Common myeloid progenitor, CD34-positive (primary cell): ENCODE measurements around the gene CYP27A1.
"Not testable (repeated sequence)": the region's sequence is repeated elsewhere in the genome, so short reads cannot be mapped to it uniquely, and the experiment has no call there.

Source experiments
- CTCF ChIA-PET: fragments of 350-600 bp; sonication (Branson Sonifier 250); formaldehyde crosslinking; loops from one replicate; lab custom pipeline; 2021; ENCODE audit warnings: antibody characterized with exemption; lab: Charles Lee
- POLR2A ChIA-PET: fragments of 350-600 bp; sonication (Branson Sonifier 250); formaldehyde crosslinking; loops from one replicate; lab custom pipeline; 2021; ENCODE audit warnings: antibody characterized with exemption; lab: Charles Lee
- DNase-seq, 3 donors: peaks; one replicate each; pipeline versions ENCODE4 v3.0.0 to v3.0.0-alpha.2; 2013
- H3K27ac ChIP-seq, 2 experiments: 1 replicate in 1 of 2; 2 replicates in 1 of 2; pipeline ENCODE4 v1.7.0; 2013; ENCODE audit warnings: inconsistent platforms in 2 of 2, low read length in 2 of 2, mild to moderate bottlenecking in 2 of 2, low read depth in 1 of 2, moderate library complexity in 1 of 2; ENCODE audit not compliant: severe bottlenecking in 2 of 2, insufficient read depth in 1 of 2, poor library complexity in 1 of 2
- H3K27me3 ChIP-seq, 5 experiments: replicated peaks in 2 of 5; 1 replicate in 3 of 5; 2 replicates in 2 of 5; pipeline versions ENCODE4 v1.6.1 to v1.7.0; 2013; ENCODE audit warnings: low read length in 4 of 5, mild to moderate bottlenecking in 2 of 5, moderate library complexity in 2 of 5, inconsistent platforms in 1 of 5; ENCODE audit not compliant: insufficient read depth in 5 of 5, control insufficient read depth in 4 of 5
- H3K36me3 ChIP-seq, 4 experiments: 1 replicate in 2 of 4; 2 replicates in 2 of 4; pipeline versions ENCODE4 v1.6.1 to v1.7.0; 2013; ENCODE audit warnings: low read length in 3 of 4, control low read depth in 1 of 4, mild to moderate bottlenecking in 1 of 4; ENCODE audit not compliant: control insufficient read depth in 4 of 4, insufficient read depth in 4 of 4
- H3K4me1 ChIP-seq, 4 experiments: 1 replicate in 3 of 4; 2 replicates in 1 of 4; pipeline versions ENCODE4 v1.6.1 to v1.7.1; 2013; ENCODE audit warnings: low read length in 3 of 4, mild to moderate bottlenecking in 3 of 4, control low read depth in 1 of 4, inconsistent platforms in 1 of 4, moderate library complexity in 1 of 4; ENCODE audit not compliant: control insufficient read depth in 4 of 4, insufficient read depth in 4 of 4; ENCODE audit errors: control extremely low read depth in 1 of 4
- H3K4me3 ChIP-seq, 7 experiments: 1 replicate in 4 of 7; 2 replicates in 3 of 7; pipeline versions ENCODE4 v1.5.1 to v1.7.0; 2013; ENCODE audit warnings: mild to moderate bottlenecking in 7 of 7, low read length in 6 of 7, moderate library complexity in 6 of 7, inconsistent platforms in 2 of 7, low read depth in 2 of 7, control low read depth in 1 of 7; ENCODE audit not compliant: insufficient read depth in 4 of 7, control insufficient read depth in 1 of 7; ENCODE audit errors: extremely low read depth in 1 of 7
- H3K9me3 ChIP-seq, 5 experiments: 1 replicate in 4 of 5; 2 replicates in 1 of 5; pipeline versions ENCODE4 v1.6.1 to v1.7.1; 2013; ENCODE audit warnings: low read length in 4 of 5, mild to moderate bottlenecking in 2 of 5, inconsistent platforms in 1 of 5, low read depth in 1 of 5, moderate library complexity in 1 of 5; ENCODE audit not compliant: control insufficient read depth in 4 of 5, insufficient read depth in 2 of 5; ENCODE audit errors: control extremely low read depth in 1 of 5
- WGBS: methylation state at CpG from one replicate; pipeline ENCODE4 v1.1.5; 2013; ENCODE audit not compliant: insufficient coverage; 5-methylcytosine and 5-hydroxymethylcytosine counted together

The CYP27A1 gene

GRCh38 chr2:218834685-218835084, 52.7 kb downstream of the CYP27A1 start:
- CTCF ChIA-PET, result no interaction called here
- no peak overlapping the region for H3K27ac ChIP-seq
- no peak overlapping the region for H3K4me3 ChIP-seq
- peaks cover 0 to 3% (median 0%) of the 10 kb centered on the region in 4 experiments for H3K4me1 ChIP-seq
- no peaks in the 10 kb centered on the region for H3K36me3 ChIP-seq
- WGBS, result 71% methylated on average over 2 of the region's 4 CpGs
- H3K9me3 ChIP-seq, result peaks cover 0 to 10% (median 2%) of the 10 kb centered on the region in 5 experiments
- peaks cover 3 to 49% (median 25%) of the 10 kb centered on the region in 5 experiments for H3K27me3 ChIP-seq
- DNase-seq, result no peak
- POLR2A ChIA-PET, result no interaction called here

GRCh38 chr2:218837495-218837894, 55.5 kb downstream of the CYP27A1 start:
- no peak for DNase-seq
- POLR2A ChIA-PET, result no interaction called here
- H3K36me3 ChIP-seq, result no peaks in the 10 kb centered on the region
- peaks cover 0 to 3% (median 0%) of the 10 kb centered on the region in 4 experiments for H3K4me1 ChIP-seq
- no CpG with 5 or more reads among the region's 2 CpGs for WGBS
- CTCF ChIA-PET, result no interaction called here
- peaks cover 3 to 33% (median 24%) of the 10 kb centered on the region in 5 experiments for H3K27me3 ChIP-seq
- peaks cover 0 to 12% (median 2%) of the 10 kb centered on the region in 5 experiments for H3K9me3 ChIP-seq
- no peak overlapping the region for H3K4me3 ChIP-seq
- H3K27ac ChIP-seq, result no peak overlapping the region

- peaks cover 3 to 17% (median 13%) of the 10 kb centered on the region in 5 experiments for H3K27me3 ChIP-seq
- peaks cover 0 to 3% (median 0%) of the 10 kb centered on the region in 4 experiments for H3K4me1 ChIP-seq
- POLR2A ChIA-PET, result no interaction called here
- no peak overlapping the region for H3K4me3 ChIP-seq
- H3K36me3 ChIP-seq, result no peaks in the 10 kb centered on the region
- CTCF ChIA-PET, result no interaction called here
- WGBS, result 90% methylated on average over 3 of the region's 4 CpGs
- DNase-seq, result no peak
- H3K27ac ChIP-seq, result no peak overlapping the region
- peaks cover 0 to 12% (median 2%) of the 10 kb centered on the region in 5 experiments for H3K9me3 ChIP-seq
Observed at GRCh38 chr2:218839430-218839829, 57.5 kb downstream of the CYP27A1 start.

GRCh38 chr2:218839888-218840287, 57.9 kb downstream of the CYP27A1 start:
- H3K27ac ChIP-seq, result no peak overlapping the region
- DNase-seq, result no peak
- ChIA-PET CTCF (interaction anchor here (0.7 kb wide), 1 partner anchor 59 kb away, joined by 3 read pairs; no protein-coding TSS in a partner anchor), POLR2A (no interaction called here)
- peaks cover 0 to 12% (median 2%) of the 10 kb centered on the region in 5 experiments for H3K9me3 ChIP-seq
- no CpG with 5 or more reads among the region's 1 CpG for WGBS
- H3K4me3 ChIP-seq, result no peak overlapping the region
- H3K36me3 ChIP-seq, result no peaks in the 10 kb centered on the region
- H3K27me3 ChIP-seq, result peaks cover 3 to 16% (median 10%) of the 10 kb centered on the region in 5 experiments
- H3K4me1 ChIP-seq, result peaks cover 0 to 3% (median 0%) of the 10 kb centered on the region in 4 experiments

GRCh38 chr2:218844334-218844733, 62.4 kb downstream of the CYP27A1 start:
- no CpG with 5 or more reads among the region's 5 CpGs for WGBS
- H3K36me3 ChIP-seq, H3K4me3 ChIP-seq, POLR2A ChIA-PET, H3K27ac ChIP-seq, DNase-seq, H3K9me3 ChIP-seq, H3K4me1 ChIP-seq: not testable (repeated sequence)
- H3K27me3 ChIP-seq, result peaks cover 3 to 11% (median 6%) of the 10 kb centered on the region in 5 experiments
- CTCF ChIA-PET, result interaction anchor here (0.6 kb wide), 1 partner anchor 110 kb away, joined by 3 read pairs; no protein-coding TSS in a partner anchor

- POLR2A ChIA-PET, H3K27ac ChIP-seq: not testable (repeated sequence)
- 90% methylated on average over 2 of the region's 18 CpGs for WGBS
Observed at GRCh38 chr2:218846963-218847362, 65.0 kb downstream of the CYP27A1 start.

GRCh38 chr2:218849721-218850120, 67.8 kb downstream of the CYP27A1 start:
- H3K4me3 ChIP-seq, result no peak overlapping the region
- 87% methylated on average over 6 of the region's 7 CpGs for WGBS
- DNase-seq, result no peak
- no peaks in the 10 kb centered on the region for H3K36me3 ChIP-seq
- peaks cover 0 to 8% (median 3%) of the 10 kb centered on the region in 4 experiments for H3K4me1 ChIP-seq
- POLR2A ChIA-PET, result no interaction called here
- no peak overlapping the region for H3K27ac ChIP-seq
- H3K27me3 ChIP-seq, result peaks cover 0 to 45% (median 15%) of the 10 kb centered on the region in 5 experiments
- CTCF ChIA-PET, result interaction anchor here (1.2 to 16.8 kb wide), 6 partner anchors 12 to 191 kb away, joined by 3 to 233 read pairs (median 12); partner anchors contain the start of genes BCS1L, TTLL4, WNT10A and ZNF142
- H3K9me3 ChIP-seq, result no peaks in the 10 kb centered on the region

More at GRCh38 chr2:218846963-218847362, 65.0 kb downstream of the CYP27A1 start:
- CTCF ChIA-PET, result interaction anchor here (0.6 to 16.8 kb wide), 13 partner anchors 14 to 205 kb away, joined by 3 to 233 read pairs (median 5); partner anchors contain the start of genes BCS1L, WNT10A and ZNF142
- not testable (repeated sequence) for H3K36me3 ChIP-seq, H3K9me3 ChIP-seq, H3K4me1 ChIP-seq, DNase-seq, H3K4me3 ChIP-seq
- peaks cover 0 to 23% (median 5%) of the 10 kb centered on the region in 5 experiments for H3K27me3 ChIP-seq
